Measurements from ENCODE around the gene SMAD6. TPM values are rescaled to one million over a fixed set of nuclear protein-coding genes. Genes with fewer than 3 reads are reported as not detected.
"Not testable (repeated sequence)": the region's sequence is repeated elsewhere in the genome, so short reads cannot be mapped to it uniquely, and the experiment has no call there.

SMAD6 gene
- total RNA-seq, 2 donors from 2014 or later, result 0.19 TPM; not detected in 1

- peaks cover 3% of the 10 kb centered on the region for H3K9me3 Mint-ChIP-seq
- H3K36me3 Mint-ChIP-seq (ENCODE audit: low read depth), result no peaks in the 10 kb centered on the region
- no peaks in the 10 kb centered on the region for H3K4me1 Mint-ChIP-seq
- no peak overlapping the region for H3K27ac Mint-ChIP-seq
- no peak overlapping the region for H3K4me3 Mint-ChIP-seq
- peaks cover 17% of the 10 kb centered on the region for H3K27me3 Mint-ChIP-seq
- ATAC-seq (replicated peaks), result no peak
These were observed 53.4 kb downstream of the SMAD6 start for GRCh38 chr15:66755298-66756068.

GRCh38 chr15:66756295-66756694 lies 54.3 kb downstream of the SMAD6 start:
- Mint-ChIP-seq H3K4me3 (no peak overlapping the region), H3K36me3 (ENCODE audit: low read depth) (no peaks in the 10 kb centered on the region), H3K4me1 (no peaks in the 10 kb centered on the region), H3K27ac (no peak overlapping the region), H3K27me3 (peaks cover 17% of the 10 kb centered on the region), H3K9me3 (peaks cover 3% of the 10 kb centered on the region)
- no peak for ATAC-seq (replicated peaks)

GRCh38 chr15:66757030-66757429 lies 55.0 kb downstream of the SMAD6 start:
- Mint-ChIP-seq H3K36me3 (ENCODE audit: low read depth) (no peaks in the 10 kb centered on the region), H3K27me3 (peaks cover 21% of the 10 kb centered on the region), H3K9me3 (peaks cover 3% of the 10 kb centered on the region), H3K4me3 (no peak overlapping the region), H3K4me1 (no peaks in the 10 kb centered on the region), H3K27ac (no peak overlapping the region)
- no peak for ATAC-seq (replicated peaks)

- Mint-ChIP-seq H3K27me3 (peaks cover 23% of the 10 kb centered on the region), H3K4me3 (no peak overlapping the region), H3K27ac (no peak overlapping the region), H3K9me3 (peaks cover 3% of the 10 kb centered on the region), H3K4me1 (no peaks in the 10 kb centered on the region), H3K36me3 (ENCODE audit: low read depth) (no peaks in the 10 kb centered on the region)
- no peak for ATAC-seq (replicated peaks)
These were observed 55.5 kb downstream of the SMAD6 start for GRCh38 chr15:66757521-66757920.

GRCh38 chr15:66758217-66758616 lies 56.2 kb downstream of the SMAD6 start:
- not testable (repeated sequence) for H3K36me3 Mint-ChIP-seq (ENCODE audit: low read depth); H3K4me3 Mint-ChIP-seq; ATAC-seq (replicated peaks); H3K27ac Mint-ChIP-seq; H3K4me1 Mint-ChIP-seq; H3K9me3 Mint-ChIP-seq
- H3K27me3 Mint-ChIP-seq, result peaks cover 27% of the 10 kb centered on the region

- H3K4me1 Mint-ChIP-seq, result no peaks in the 10 kb centered on the region
- H3K4me3 Mint-ChIP-seq, result no peak overlapping the region
- peaks cover 3% of the 10 kb centered on the region for H3K9me3 Mint-ChIP-seq
- ATAC-seq (replicated peaks), result no peak
- no peaks in the 10 kb centered on the region for H3K36me3 Mint-ChIP-seq (ENCODE audit: low read depth)
- H3K27me3 Mint-ChIP-seq, result peaks cover 31% of the 10 kb centered on the region
- no peak overlapping the region for H3K27ac Mint-ChIP-seq
These were observed 56.8 kb downstream of the SMAD6 start for GRCh38 chr15:66758844-66759243.

GRCh38 chr15:66760097-66760967 lies 58.3 kb downstream of the SMAD6 start:
- no peaks in the 10 kb centered on the region for H3K9me3 Mint-ChIP-seq
- H3K27me3 Mint-ChIP-seq, result peaks cover 35% of the 10 kb centered on the region
- ATAC-seq (replicated peaks), result no peak
- no peak overlapping the region for H3K4me3 Mint-ChIP-seq
- H3K27ac Mint-ChIP-seq, result no peak overlapping the region
- H3K4me1 Mint-ChIP-seq, result no peaks in the 10 kb centered on the region
- no peaks in the 10 kb centered on the region for H3K36me3 Mint-ChIP-seq (ENCODE audit: low read depth)

GRCh38 chr15:66760968-66761725 lies 59.1 kb downstream of the SMAD6 start:
- no peak overlapping the region for H3K4me3 Mint-ChIP-seq
- H3K27ac Mint-ChIP-seq, result no peak overlapping the region
- peaks cover 42% of the 10 kb centered on the region for H3K27me3 Mint-ChIP-seq
- H3K4me1 Mint-ChIP-seq, result no peaks in the 10 kb centered on the region
- no peak for ATAC-seq (replicated peaks)
- no peaks in the 10 kb centered on the region for H3K9me3 Mint-ChIP-seq
- no peaks in the 10 kb centered on the region for H3K36me3 Mint-ChIP-seq (ENCODE audit: low read depth)

GRCh38 chr15:66761726-66762595 lies 59.9 kb downstream of the SMAD6 start:
- Mint-ChIP-seq H3K9me3 (no peaks in the 10 kb centered on the region), H3K27me3 (peaks cover 50% of the 10 kb centered on the region), H3K4me3 (no peak overlapping the region), H3K36me3 (ENCODE audit: low read depth) (no peaks in the 10 kb centered on the region), H3K27ac (no peak overlapping the region), H3K4me1 (no peaks in the 10 kb centered on the region)
- no peak for ATAC-seq (replicated peaks)

- Mint-ChIP-seq H3K27ac (no peak overlapping the region), H3K4me3 (no peak overlapping the region), H3K9me3 (no peaks in the 10 kb centered on the region), H3K36me3 (ENCODE audit: low read depth) (no peaks in the 10 kb centered on the region), H3K27me3 (peaks cover 49% of the 10 kb centered on the region), H3K4me1 (no peaks in the 10 kb centered on the region)
- no peak for ATAC-seq (replicated peaks)
These were observed 61.4 kb downstream of the SMAD6 start for GRCh38 chr15:66763186-66764071.

GRCh38 chr15:66764072-66764786 lies 62.2 kb downstream of the SMAD6 start:
- H3K4me1 Mint-ChIP-seq, result no peaks in the 10 kb centered on the region
- H3K36me3 Mint-ChIP-seq (ENCODE audit: low read depth), result no peaks in the 10 kb centered on the region
- H3K9me3 Mint-ChIP-seq, result no peaks in the 10 kb centered on the region
- no peak overlapping the region for H3K4me3 Mint-ChIP-seq
- no peak for ATAC-seq (replicated peaks)
- peaks cover 52% of the 10 kb centered on the region for H3K27me3 Mint-ChIP-seq
- no peak overlapping the region for H3K27ac Mint-ChIP-seq

GRCh38 chr15:66765478-66766281 lies 63.6 kb downstream of the SMAD6 start:
- no peak overlapping the region for H3K4me3 Mint-ChIP-seq
- H3K27me3 Mint-ChIP-seq, result peaks cover 48% of the 10 kb centered on the region
- no peaks in the 10 kb centered on the region for H3K36me3 Mint-ChIP-seq (ENCODE audit: low read depth)
- no peaks in the 10 kb centered on the region for H3K4me1 Mint-ChIP-seq
- no peak overlapping the region for H3K27ac Mint-ChIP-seq
- no peak for ATAC-seq (replicated peaks)
- no peaks in the 10 kb centered on the region for H3K9me3 Mint-ChIP-seq
